ENCODE data around the gene ZEB2.

Gene ZEB2

DNA sequence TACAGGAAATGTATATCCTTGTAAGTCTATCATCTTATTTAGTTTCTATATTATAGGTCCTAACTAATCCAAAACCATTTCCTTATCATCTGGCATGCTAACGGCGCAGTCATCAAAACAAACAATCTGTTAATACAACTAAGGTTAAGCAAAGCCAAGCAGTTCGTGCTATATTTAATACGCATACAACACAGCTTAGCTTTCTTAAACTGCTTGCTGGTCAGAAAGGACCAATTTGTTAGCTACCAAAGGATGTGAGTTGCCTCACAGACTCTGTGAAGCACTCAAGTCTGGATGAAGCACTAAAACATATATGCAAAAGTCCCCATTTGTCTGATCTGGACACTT is 67.0 kb downstream of the ZEB2 start:
- Histone ChIP-seq H3K9me3 (ENCODE audit: control extremely low read depth in 1 of 5, control insufficient read depth in 4 of 5, insufficient read depth in 2 of 5, low read depth in 1 of 5, low read length in 4 of 5) (no peaks in the 10 kb centered on the region), H3K4me1 (ENCODE audit: control extremely low read depth in 1 of 4, control insufficient read depth in 4 of 4, insufficient read depth in 4 of 4, low read length in 3 of 4) (peaks cover 36 to 64% (median 52%) of the 10 kb centered on the region in 4 experiments), H3K27ac (ENCODE audit: insufficient read depth in 1 of 2, low read depth in 1 of 2, low read length in 2 of 2, poor library complexity in 1 of 2, severe bottlenecking in 2 of 2) (peak overlapping the region; percentile 20 to 78), H3K4me3 (ENCODE audit: control insufficient read depth in 1 of 7, extremely low read depth in 1 of 7, insufficient read depth in 4 of 7, low read depth in 2 of 7, low read length in 6 of 7) (peak overlapping the region in 5 of 7 experiments; percentile 7 to 66 (median 33)), H3K36me3 (ENCODE audit: control insufficient read depth in 4 of 4, insufficient read depth in 4 of 4, low read length in 3 of 4) (peaks cover 4 to 30% (median 9%) of the 10 kb centered on the region in 4 experiments), H3K27me3 (replicated peaks in 2 of 5; ENCODE audit: control insufficient read depth in 4 of 5, insufficient read depth in 5 of 5, low read length in 4 of 5) (no peaks in the 10 kb centered on the region)
- POLR2A ChIA-PET = interaction anchor here (1.6 kb wide), 1 partner anchor 9 kb away, joined by 9 read pairs; no protein-coding TSS in a partner anchor
- CTCF ChIA-PET = interaction anchor here (0.9 to 3.4 kb wide), 4 partner anchors 11 to 121 kb away, joined by 3 to 12 read pairs (median 7); no protein-coding TSS in a partner anchor
- DNase-seq = peak in 2 of 3 donors; percentile 51 to 61
- WGBS (ENCODE audit: insufficient coverage) = 31% methylated on average over 4 of the region's 4 CpGs

DNA sequence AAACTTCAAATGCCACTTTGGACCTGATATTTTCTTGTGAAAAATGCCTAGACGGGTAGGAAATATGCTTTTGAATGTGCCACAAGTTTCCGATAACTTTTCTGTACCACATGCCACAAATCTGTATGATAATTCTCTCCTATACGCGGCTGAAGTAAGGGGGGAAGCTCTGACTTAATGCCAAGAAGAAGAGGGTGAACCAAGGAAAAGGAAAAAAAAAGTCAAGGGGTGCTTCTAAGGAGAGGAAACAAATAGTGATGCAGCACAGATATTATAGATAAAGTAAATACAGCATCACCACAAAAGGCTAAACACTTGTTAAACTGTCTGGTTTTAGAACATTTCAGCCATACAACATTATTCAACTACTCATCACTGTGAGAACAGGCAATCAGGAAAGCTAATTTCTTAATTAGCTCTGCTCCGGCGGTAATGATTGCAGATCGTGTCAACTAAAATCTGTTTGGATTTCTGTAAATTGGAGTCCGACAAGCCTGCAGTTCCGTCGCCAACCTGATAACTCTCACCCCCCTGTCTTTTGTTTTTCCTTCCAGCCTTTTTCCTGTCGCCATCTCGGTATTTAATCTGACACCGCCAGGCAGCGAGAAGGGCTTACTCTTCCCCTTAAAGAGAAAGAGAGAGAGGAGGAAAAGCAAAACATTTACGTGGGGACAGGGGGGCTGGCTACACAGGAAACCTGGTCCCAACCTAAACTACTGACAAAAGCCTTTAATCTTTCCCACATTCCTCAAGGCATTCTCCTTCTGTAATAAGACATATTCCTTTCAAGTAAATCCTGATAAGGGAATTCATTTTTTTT is 67.5 kb downstream of the ZEB2 start:
- H3K27ac ChIP-seq (ENCODE audit: insufficient read depth in 1 of 2, low read depth in 1 of 2, low read length in 2 of 2, poor library complexity in 1 of 2, severe bottlenecking in 2 of 2) = peak overlapping the region in 1 of 2 experiments; percentile 78
- H3K4me3 ChIP-seq (ENCODE audit: control insufficient read depth in 1 of 7, extremely low read depth in 1 of 7, insufficient read depth in 4 of 7, low read depth in 2 of 7, low read length in 6 of 7) = peak overlapping the region in 5 of 7 experiments; percentile 12 to 66 (median 40)
- WGBS (ENCODE audit: insufficient coverage) = 0% methylated on average over 6 of the region's 15 CpGs
- H3K36me3 ChIP-seq (ENCODE audit: control insufficient read depth in 4 of 4, insufficient read depth in 4 of 4, low read length in 3 of 4) = peaks cover 4 to 33% (median 11%) of the 10 kb centered on the region in 4 experiments
- peaks cover 36 to 60% (median 47%) of the 10 kb centered on the region in 4 experiments for H3K4me1 ChIP-seq (ENCODE audit: control extremely low read depth in 1 of 4, control insufficient read depth in 4 of 4, insufficient read depth in 4 of 4, low read length in 3 of 4)
- ChIA-PET CTCF (interaction anchor here (0.6 to 3.4 kb wide), 6 partner anchors 12 to 869 kb away, joined by 3 to 12 read pairs (median 4); no protein-coding TSS in a partner anchor), POLR2A (interaction anchor here (1.6 kb wide), 1 partner anchor 9 kb away, joined by 9 read pairs; no protein-coding TSS in a partner anchor)
- no peaks in the 10 kb centered on the region for H3K27me3 ChIP-seq (replicated peaks in 2 of 5; ENCODE audit: control insufficient read depth in 4 of 5, insufficient read depth in 5 of 5, low read length in 4 of 5)
- H3K9me3 ChIP-seq (ENCODE audit: control extremely low read depth in 1 of 5, control insufficient read depth in 4 of 5, insufficient read depth in 2 of 5, low read depth in 1 of 5, low read length in 4 of 5) = no peaks in the 10 kb centered on the region
- peak; percentile 66 to 86 (median 77) for DNase-seq

- H3K27ac ChIP-seq (ENCODE audit: insufficient read depth in 1 of 2, low read depth in 1 of 2, low read length in 2 of 2, poor library complexity in 1 of 2, severe bottlenecking in 2 of 2) = no peak overlapping the region
- no peaks in the 10 kb centered on the region for H3K27me3 ChIP-seq (replicated peaks in 2 of 5; ENCODE audit: control insufficient read depth in 4 of 5, insufficient read depth in 5 of 5, low read length in 4 of 5)
- 100% methylated on average over 1 of the region's 2 CpGs for WGBS (ENCODE audit: insufficient coverage)
- H3K4me1 ChIP-seq (ENCODE audit: control extremely low read depth in 1 of 4, control insufficient read depth in 4 of 4, insufficient read depth in 4 of 4, low read length in 3 of 4) = peaks cover 29 to 50% (median 40%) of the 10 kb centered on the region in 4 experiments
- DNase-seq = no peak
- ChIA-PET CTCF (interaction anchor here (0.6 to 3.4 kb wide), 6 partner anchors 13 to 868 kb away, joined by 3 to 12 read pairs (median 4); no protein-coding TSS in a partner anchor), POLR2A (no interaction called here)
- peak overlapping the region in 1 of 7 experiments; percentile 66 for H3K4me3 ChIP-seq (ENCODE audit: control insufficient read depth in 1 of 7, extremely low read depth in 1 of 7, insufficient read depth in 4 of 7, low read depth in 2 of 7, low read length in 6 of 7)
- no peaks in the 10 kb centered on the region for H3K9me3 ChIP-seq (ENCODE audit: control extremely low read depth in 1 of 5, control insufficient read depth in 4 of 5, insufficient read depth in 2 of 5, low read depth in 1 of 5, low read length in 4 of 5)
- H3K36me3 ChIP-seq (ENCODE audit: control insufficient read depth in 4 of 4, insufficient read depth in 4 of 4, low read length in 3 of 4) = peaks cover 4 to 38% (median 11%) of the 10 kb centered on the region in 4 experiments
Measured at GRCh38 chr2:144451443-144451842, 68.5 kb downstream of the ZEB2 start.

DNA sequence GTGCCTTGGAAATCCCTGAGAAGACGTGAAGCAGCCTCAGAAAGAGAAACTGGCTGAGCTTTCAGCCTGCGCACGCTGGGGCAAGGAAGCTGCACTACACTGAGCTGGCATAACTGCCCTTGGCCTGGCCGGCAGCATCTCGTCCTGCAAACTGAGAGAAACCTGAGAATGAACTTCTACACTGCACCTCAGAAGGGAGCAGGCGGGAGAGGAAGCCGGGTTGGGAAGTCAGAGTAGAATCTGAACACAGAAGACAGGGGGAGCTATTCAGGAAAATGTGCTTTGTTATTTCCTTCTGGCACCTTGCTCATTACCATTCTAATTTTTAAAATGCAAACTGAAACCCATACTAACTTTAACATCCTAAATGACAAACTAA is 70.9 kb downstream of the ZEB2 start:
- no peak overlapping the region for H3K27ac ChIP-seq (ENCODE audit: insufficient read depth in 1 of 2, low read depth in 1 of 2, low read length in 2 of 2, poor library complexity in 1 of 2, severe bottlenecking in 2 of 2)
- H3K36me3 ChIP-seq (ENCODE audit: control insufficient read depth in 4 of 4, insufficient read depth in 4 of 4, low read length in 3 of 4) = peaks cover 4 to 52% (median 25%) of the 10 kb centered on the region in 4 experiments
- no peak overlapping the region for H3K4me3 ChIP-seq (ENCODE audit: control insufficient read depth in 1 of 7, extremely low read depth in 1 of 7, insufficient read depth in 4 of 7, low read depth in 2 of 7, low read length in 6 of 7)
- no peaks in the 10 kb centered on the region for H3K9me3 ChIP-seq (ENCODE audit: control extremely low read depth in 1 of 5, control insufficient read depth in 4 of 5, insufficient read depth in 2 of 5, low read depth in 1 of 5, low read length in 4 of 5)
- CTCF ChIA-PET = interaction anchor here (0.5 to 2.5 kb wide), 9 partner anchors 10 to 95 kb away, joined by 3 to 8 read pairs (median 4); no protein-coding TSS in a partner anchor
- H3K27me3 ChIP-seq (replicated peaks in 2 of 5; ENCODE audit: control insufficient read depth in 4 of 5, insufficient read depth in 5 of 5, low read length in 4 of 5) = no peaks in the 10 kb centered on the region
- 96% methylated on average over 7 of the region's 7 CpGs for WGBS (ENCODE audit: insufficient coverage)
- peaks cover 15 to 35% (median 30%) of the 10 kb centered on the region in 4 experiments for H3K4me1 ChIP-seq (ENCODE audit: control extremely low read depth in 1 of 4, control insufficient read depth in 4 of 4, insufficient read depth in 4 of 4, low read length in 3 of 4)
- POLR2A ChIA-PET = no interaction called here
- DNase-seq = no peak

DNA sequence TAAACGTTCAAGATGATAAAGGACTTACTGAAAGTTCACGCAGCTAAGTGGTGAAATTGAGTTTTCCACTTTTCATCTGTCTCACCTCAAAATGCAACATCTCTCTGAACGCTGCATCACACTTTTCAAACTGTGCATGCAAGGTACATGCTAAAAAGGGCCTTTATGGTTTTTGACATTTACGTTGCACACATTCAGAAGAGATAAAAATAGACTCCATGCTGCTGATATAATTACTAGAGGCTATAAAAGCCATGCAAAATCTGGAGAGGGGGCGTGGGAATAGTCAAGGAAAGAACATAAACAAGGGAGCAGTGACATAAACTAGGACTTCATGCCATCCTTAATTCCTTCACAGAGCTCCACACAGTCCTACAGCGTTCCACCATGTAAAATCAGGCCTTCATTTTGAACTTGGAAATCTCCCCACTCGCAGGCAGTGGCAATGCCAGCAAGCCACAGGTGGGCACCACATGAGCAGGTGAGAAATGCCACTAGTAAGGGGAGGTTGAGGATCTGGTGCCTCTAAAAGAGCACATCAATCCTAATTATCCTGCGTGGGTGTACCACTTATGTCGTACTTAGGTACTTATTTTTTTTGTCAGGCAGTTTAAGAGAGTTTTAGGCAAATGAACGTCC is 71.4 kb downstream of the ZEB2 start:
- no peaks in the 10 kb centered on the region for H3K27me3 ChIP-seq (replicated peaks in 2 of 5; ENCODE audit: control insufficient read depth in 4 of 5, insufficient read depth in 5 of 5, low read length in 4 of 5)
- POLR2A ChIA-PET = no interaction called here
- H3K9me3 ChIP-seq (ENCODE audit: control extremely low read depth in 1 of 5, control insufficient read depth in 4 of 5, insufficient read depth in 2 of 5, low read depth in 1 of 5, low read length in 4 of 5) = no peaks in the 10 kb centered on the region
- DNase-seq = no peak
- CTCF ChIA-PET = interaction anchor here (0.9 to 2.5 kb wide), 9 partner anchors 10 to 43 kb away, joined by 3 to 8 read pairs (median 3); no protein-coding TSS in a partner anchor
- H3K4me1 ChIP-seq (ENCODE audit: control extremely low read depth in 1 of 4, control insufficient read depth in 4 of 4, insufficient read depth in 4 of 4, low read length in 3 of 4) = peaks cover 19 to 37% (median 30%) of the 10 kb centered on the region in 4 experiments
- H3K27ac ChIP-seq (ENCODE audit: insufficient read depth in 1 of 2, low read depth in 1 of 2, low read length in 2 of 2, poor library complexity in 1 of 2, severe bottlenecking in 2 of 2) = peak overlapping the region in 1 of 2 experiments; percentile 6
- H3K4me3 ChIP-seq (ENCODE audit: control insufficient read depth in 1 of 7, extremely low read depth in 1 of 7, insufficient read depth in 4 of 7, low read depth in 2 of 7, low read length in 6 of 7) = no peak overlapping the region
- WGBS (ENCODE audit: insufficient coverage) = 95% methylated on average over 8 of the region's 10 CpGs
- peaks cover 4 to 53% (median 25%) of the 10 kb centered on the region in 4 experiments for H3K36me3 ChIP-seq (ENCODE audit: control insufficient read depth in 4 of 4, insufficient read depth in 4 of 4, low read length in 3 of 4)

- CTCF ChIA-PET = interaction anchor here (1.0 to 1.7 kb wide), 4 partner anchors 9 to 44 kb away, joined by 3 to 4 read pairs (median 3); no protein-coding TSS in a partner anchor
- no peak for DNase-seq
- H3K27me3 ChIP-seq (replicated peaks in 2 of 5; ENCODE audit: control insufficient read depth in 4 of 5, insufficient read depth in 5 of 5, low read length in 4 of 5) = no peaks in the 10 kb centered on the region
- H3K4me3 ChIP-seq (ENCODE audit: control insufficient read depth in 1 of 7, extremely low read depth in 1 of 7, insufficient read depth in 4 of 7, low read depth in 2 of 7, low read length in 6 of 7) = no peak overlapping the region
- peak overlapping the region in 1 of 2 experiments; percentile 32 for H3K27ac ChIP-seq (ENCODE audit: insufficient read depth in 1 of 2, low read depth in 1 of 2, low read length in 2 of 2, poor library complexity in 1 of 2, severe bottlenecking in 2 of 2)
- peaks cover 4 to 48% (median 25%) of the 10 kb centered on the region in 4 experiments for H3K36me3 ChIP-seq (ENCODE audit: control insufficient read depth in 4 of 4, insufficient read depth in 4 of 4, low read length in 3 of 4)
- WGBS (ENCODE audit: insufficient coverage) = 100% methylated on average over 4 of the region's 4 CpGs
- H3K9me3 ChIP-seq (ENCODE audit: control extremely low read depth in 1 of 5, control insufficient read depth in 4 of 5, insufficient read depth in 2 of 5, low read depth in 1 of 5, low read length in 4 of 5) = no peaks in the 10 kb centered on the region
- H3K4me1 ChIP-seq (ENCODE audit: control extremely low read depth in 1 of 4, control insufficient read depth in 4 of 4, insufficient read depth in 4 of 4, low read length in 3 of 4) = peaks cover 13 to 32% (median 22%) of the 10 kb centered on the region in 4 experiments
- POLR2A ChIA-PET = no interaction called here
Measured at GRCh38 chr2:144447535-144447934, 72.4 kb downstream of the ZEB2 start.
